NCI-H526 treated with DMSO at 0.1 percent for 48 hours (cell line): Measurements from ENCODE around the gene PLEKHH2.
A peak's percentile ranks its signal among the peaks of the same experiment; 100 is the strongest.

ENCODE experiments used
- DNase-seq: peaks from one replicate; lab custom pipeline; 2025; lab: John Stamatoyannopoulos, UW

PLEKHH2 gene

GRCh38 chr2:43762286-43762685 is 125.2 kb downstream of the PLEKHH2 start:
- no peak for DNase-seq

DNA sequence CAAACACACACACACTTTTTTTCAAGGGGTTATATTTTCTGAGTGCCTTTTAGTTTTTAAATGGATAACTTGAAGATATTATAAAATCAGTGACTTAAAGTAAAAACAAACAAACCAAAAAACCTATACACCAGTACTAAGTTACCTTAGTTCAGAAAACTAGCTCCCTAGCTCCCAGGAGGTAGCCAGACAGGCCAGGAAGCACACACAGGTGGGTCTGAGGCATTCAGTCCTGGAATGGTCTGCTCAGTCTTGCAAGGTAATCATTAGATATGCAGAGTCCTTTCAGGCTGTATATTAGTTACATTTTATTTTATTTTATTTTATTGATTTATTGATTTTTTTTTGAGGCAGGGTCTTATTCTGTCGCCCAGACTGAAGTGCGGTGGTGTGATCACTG is 126.0 kb downstream of the PLEKHH2 start:
- no peak for DNase-seq

DNA sequence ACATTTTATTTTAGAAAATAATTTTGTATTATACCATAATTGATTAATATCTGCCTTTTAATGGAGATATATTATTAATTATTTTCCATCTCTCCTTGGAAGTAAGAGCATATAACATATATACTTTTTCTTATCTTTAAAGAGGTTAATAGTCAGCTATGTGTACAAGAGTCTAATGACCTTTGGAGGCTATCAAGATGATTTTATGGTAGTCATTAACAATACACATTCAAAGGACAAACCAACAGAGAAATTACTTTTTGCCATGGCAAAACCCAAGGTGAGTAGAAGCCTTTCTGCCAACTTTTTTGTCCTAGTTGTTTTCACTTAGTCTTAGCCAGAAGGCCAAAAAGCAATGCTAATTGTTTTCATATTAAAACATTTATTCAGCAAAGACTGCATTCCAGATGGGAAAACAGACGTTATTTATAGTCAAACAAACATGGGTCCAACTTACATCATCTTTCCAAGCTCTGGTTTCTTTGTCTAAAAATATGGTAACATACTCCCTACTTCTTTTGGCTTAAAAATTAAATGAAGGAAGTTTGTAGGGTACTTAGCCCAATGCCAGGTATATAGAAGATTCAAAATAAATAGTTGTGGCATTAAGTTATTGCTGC is 127.1 kb downstream of the PLEKHH2 start:
- no peak for DNase-seq

GRCh38 chr2:43766006-43766405 is 128.9 kb downstream of the PLEKHH2 start:
- DNase-seq: no peak

DNA sequence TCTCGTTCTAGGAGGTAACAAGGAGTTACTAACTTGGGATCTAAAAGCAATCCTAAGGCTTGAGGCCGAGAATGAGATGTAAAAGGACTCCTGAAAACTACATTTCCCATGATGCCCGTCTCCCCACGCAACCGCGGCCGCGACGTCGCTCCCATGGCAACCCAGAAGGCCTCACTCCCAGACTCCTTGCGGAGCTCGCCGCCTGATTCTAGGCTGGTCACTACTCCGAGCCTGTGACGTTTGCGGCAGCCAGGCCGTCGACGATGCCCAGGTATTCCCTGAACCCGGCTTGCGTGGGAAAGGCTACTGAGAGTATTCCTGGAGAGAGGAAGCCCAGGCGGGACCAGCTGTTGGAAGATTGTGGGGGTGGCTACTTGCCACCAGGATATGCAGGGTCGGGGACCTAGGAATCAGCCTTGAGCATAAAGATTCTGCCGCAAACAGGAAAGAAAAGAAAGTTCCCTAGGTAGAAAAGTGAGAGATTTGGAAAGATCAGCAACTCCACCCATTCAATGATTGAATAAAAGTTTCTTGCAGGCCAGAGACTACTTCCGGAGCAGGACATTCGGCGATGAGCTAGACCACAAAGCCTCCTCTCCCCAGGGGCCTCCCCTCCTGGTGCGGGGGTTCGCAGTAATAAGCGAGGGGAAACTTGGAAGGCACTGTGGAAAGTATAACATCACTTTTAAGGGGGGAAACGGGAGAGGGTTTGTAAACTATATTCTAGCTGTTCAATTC is 137.0 kb downstream of the PLEKHH2 start, which contains the start of gene DYNC2LI1:
DYNC2LI1 (plus strand) TSS at position 164 of the 738 bp plus-strand sequence; CDS start at position 264, 100 bp downstream.
- peak; percentile 74 for DNase-seq

GRCh38 chr2:43774617-43775016 is 137.6 kb downstream of the PLEKHH2 start:
- DNase-seq: no peak

GRCh38 chr2:43776324-43776723 is 139.3 kb downstream of the PLEKHH2 start:
- DNase-seq: no peak

- DNase-seq: no peak
Measured at GRCh38 chr2:43777306-43777926, 140.4 kb downstream of the PLEKHH2 start.

GRCh38 chr2:43778233-43778632 is 141.2 kb downstream of the PLEKHH2 start:
- DNase-seq: no peak

DNA sequence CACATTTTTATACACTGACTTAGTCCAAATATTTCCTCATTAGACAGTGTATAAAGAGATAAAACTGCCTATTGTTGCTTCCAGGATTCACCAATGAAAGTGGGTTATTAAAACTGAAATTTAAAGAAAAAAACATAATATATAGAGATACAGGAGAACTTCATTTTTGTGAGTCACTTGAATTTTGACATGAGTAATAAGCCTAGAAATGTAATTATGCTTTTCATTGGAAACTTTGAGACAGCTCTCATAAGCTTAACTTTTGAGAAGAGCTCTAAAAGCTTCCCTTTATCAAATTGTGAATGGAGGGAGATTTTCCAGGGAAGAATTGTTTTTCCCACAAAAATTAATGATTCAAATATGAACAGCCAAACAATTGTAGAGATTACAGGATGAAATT is 150.8 kb downstream of the PLEKHH2 start:
- DNase-seq: no peak

DNA sequence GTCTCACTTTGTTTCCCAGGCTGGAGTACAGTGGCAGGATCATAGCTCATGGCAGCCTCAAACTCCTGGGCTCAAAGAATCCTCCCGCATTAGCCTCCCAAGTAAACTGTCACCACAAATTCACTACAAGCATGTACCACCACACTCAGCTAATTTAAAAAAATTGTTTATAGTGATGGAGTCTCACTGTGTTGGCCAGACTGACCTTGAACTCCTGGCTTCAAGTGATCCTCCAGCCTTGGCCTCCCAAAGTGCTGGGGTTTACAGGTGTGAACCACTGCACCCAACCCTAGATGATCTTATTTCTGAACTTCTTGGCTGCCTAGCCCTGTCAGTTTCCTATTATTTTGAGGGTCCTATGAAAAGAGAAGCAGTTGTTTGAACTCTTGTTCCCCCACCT is 151.6 kb downstream of the PLEKHH2 start:
- no peak for DNase-seq

- DNase-seq: no peak
Measured at GRCh38 chr2:43790147-43790546, 153.1 kb downstream of the PLEKHH2 start.

- no peak for DNase-seq
Measured at GRCh38 chr2:43791035-43791765, 154.1 kb downstream of the PLEKHH2 start.

DNA sequence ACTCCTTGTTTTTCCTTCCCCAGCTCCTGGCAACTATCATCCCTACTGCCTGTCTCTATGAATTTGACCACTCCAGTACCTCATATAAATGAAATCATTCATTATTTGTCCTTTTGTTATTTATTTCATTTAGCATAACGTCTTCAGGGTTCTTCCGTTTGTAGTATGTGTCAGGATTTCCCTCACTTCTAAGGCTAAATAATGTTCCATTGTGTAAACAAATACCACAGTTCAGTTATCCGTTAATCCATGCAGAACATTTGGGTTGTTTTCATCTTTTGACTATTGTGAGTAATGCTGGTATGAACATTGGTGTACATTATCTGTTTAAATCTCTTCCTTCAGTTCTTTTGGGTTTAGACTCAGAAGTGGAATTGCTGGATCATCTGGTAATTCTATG is 155.6 kb downstream of the PLEKHH2 start:
- DNase-seq: no peak

DNA sequence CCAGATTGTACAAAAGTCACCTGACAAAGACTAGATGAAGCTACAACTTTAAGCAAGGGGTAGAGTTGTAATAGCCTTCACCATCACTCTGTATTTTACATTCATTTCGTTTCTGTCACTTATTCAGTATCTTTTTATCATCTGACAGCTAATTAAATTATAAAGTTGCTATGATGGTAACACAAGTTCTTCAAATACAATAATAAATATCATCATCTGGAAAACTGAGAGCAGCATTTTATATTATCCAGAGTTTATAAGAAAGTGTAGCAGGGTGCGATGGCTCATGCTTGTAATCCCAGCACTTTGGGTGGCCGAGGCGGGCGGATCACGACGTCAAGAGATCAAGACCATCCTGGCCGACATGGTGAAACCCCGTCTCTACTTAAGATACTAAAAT is 157.9 kb downstream of the PLEKHH2 start:
- DNase-seq: no peak

DNA sequence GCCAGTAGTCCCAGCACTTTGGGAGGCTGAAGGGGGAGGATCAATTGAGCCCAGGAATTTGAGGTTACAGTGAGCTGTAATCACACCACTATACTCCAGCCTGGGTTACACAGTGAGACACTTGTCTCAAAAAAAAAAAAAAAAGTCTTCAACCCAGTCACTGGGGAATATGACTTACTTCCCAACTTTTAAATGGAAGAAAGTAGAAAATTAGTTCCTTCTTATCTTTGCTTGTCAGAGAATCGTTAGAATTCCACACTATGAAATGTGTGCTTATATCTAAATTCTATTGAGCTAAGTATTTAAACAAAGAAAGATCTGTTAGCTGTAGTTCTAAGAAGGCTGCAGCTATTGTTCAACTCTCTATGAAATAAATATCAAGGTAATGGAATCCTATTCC is 159.1 kb downstream of the PLEKHH2 start:
- no peak for DNase-seq

- DNase-seq: no peak
Measured at GRCh38 chr2:43798300-43798699, 161.2 kb downstream of the PLEKHH2 start.

GRCh38 chr2:43800894-43801293 is 163.8 kb downstream of the PLEKHH2 start:
- DNase-seq: no peak

DNA sequence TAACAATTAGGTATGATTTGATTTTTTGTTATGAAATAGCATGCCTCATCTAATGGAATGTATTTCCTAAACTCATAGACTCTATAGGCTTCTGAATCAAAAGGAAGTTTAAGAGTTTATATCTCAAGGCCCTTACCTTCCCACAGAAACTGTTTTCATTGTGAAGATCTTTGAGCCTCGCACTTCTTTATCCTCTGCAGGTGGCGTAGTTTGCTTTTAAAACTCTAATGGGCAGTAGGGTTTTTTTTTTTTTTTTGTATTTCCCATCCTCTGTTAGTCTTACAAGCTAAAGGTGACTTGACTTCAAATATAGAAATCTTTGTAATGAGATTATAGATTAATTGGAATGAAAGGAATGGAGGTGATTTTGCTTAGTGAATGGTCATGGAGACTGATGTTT is 165.1 kb downstream of the PLEKHH2 start:
- DNase-seq: no peak

DNA sequence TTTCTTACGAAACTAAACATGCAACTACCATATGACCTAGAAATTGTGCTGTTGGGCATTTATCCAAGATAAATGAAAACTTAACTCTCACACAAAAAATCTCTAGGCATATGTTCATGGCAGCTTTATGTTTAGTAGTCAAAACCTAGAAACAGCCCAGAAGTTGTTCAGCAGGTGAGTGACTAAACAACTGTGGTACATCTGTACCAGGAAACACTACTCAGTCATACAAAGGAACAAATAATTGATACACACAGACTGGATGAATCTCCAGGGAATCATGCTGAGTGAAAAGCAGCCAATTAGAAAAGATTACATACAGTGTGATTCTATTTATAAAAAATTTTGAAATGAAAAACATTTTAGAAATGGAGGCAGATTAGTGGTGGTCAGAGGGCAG is 166.1 kb downstream of the PLEKHH2 start:
- no peak for DNase-seq

DNA sequence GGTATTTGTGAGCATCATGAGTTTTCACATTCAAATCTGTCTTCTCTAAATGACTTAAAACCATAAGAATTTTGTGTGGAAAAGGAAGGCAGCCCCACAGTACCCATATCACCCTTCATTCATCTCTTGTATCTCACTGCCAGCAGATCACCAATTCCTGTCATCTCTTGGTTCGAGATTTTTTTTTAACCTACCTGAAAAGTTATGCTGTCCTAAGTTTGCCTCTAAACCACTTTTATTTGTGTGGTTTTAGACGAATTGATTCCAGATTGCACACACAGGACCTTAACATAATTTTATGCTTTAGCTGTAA is 169.6 kb downstream of the PLEKHH2 start:
- DNase-seq: no peak

- no peak for DNase-seq
Measured at GRCh38 chr2:43810452-43810851, 173.4 kb downstream of the PLEKHH2 start.

GRCh38 chr2:43810888-43811287 is 173.8 kb downstream of the PLEKHH2 start:
- DNase-seq: no peak
